Left lung (tissue), 10 donors: ENCODE data around the gene P2RY6. TPM values are rescaled to one million over a fixed set of nuclear protein-coding genes. Genes with fewer than 3 reads are reported as not detected.
A peak's percentile ranks its signal among the peaks of the same experiment; 100 is the strongest.

ENCODE experiments used
- ATAC-seq: fragments of 200-7000 bp; cut with Tn5 transposase; one replicate; pipeline ENCODE4 v1.9.1; 2020; ENCODE audit warnings: moderate library complexity
- DNase-seq, 4 donors: peaks; one replicate each; pipeline ENCODE4 v3.0.0-alpha.2; 2013 to 2020
- H3K27ac ChIP-seq, 2 donors: fragments of 200-600 bp; sonication (generic) in 1 of 2; one replicate each; pipeline versions ENCODE4 v1.5.0 to v1.8.0; 2020 to 2021
- H3K27me3 ChIP-seq, 2 donors: fragments of 200-600 bp; sonication (generic) in 1 of 2; one replicate each; pipeline versions ENCODE4 v1.5.0 to v1.8.0; 2020 to 2021
- H3K36me3 ChIP-seq, 2 donors: fragments of 200-600 bp; sonication (generic) in 1 of 2; one replicate each; pipeline versions ENCODE4 v1.5.0 to v1.8.0; 2020 to 2021
- H3K4me1 ChIP-seq, 2 donors: fragments of 200-600 bp; one replicate each; pipeline ENCODE4 v1.8.0; 2021
- H3K4me3 ChIP-seq, 2 donors: fragments of 200-600 bp; sonication (generic) in 1 of 2; one replicate each; pipeline versions ENCODE4 v1.5.0 to v1.8.0; 2020 to 2021; ENCODE audit warnings: mild to moderate bottlenecking in 1 of 2
- H3K9me3 ChIP-seq, 2 donors: fragments of 200-600 bp; sonication (generic) in 1 of 2; one replicate each; pipeline versions ENCODE4 v1.5.0 to v1.8.0; 2020 to 2021
- CTCF ChIP-seq, 2 donors: fragments of 200-600 bp; sonication (generic) in 1 of 2; IDR thresholded peaks; one replicate each; pipeline versions ENCODE4 v1.5.0 to v1.8.0; 2021; ENCODE audit warnings: antibody characterized with exemption in 2 of 2
- intact Hi-C, 2 donors: fragments of 100-400 bp; cut with DNase I; formaldehyde crosslinking; loops; one replicate each; pipeline versions ENCODE4 v1.11.2 to v1.14.2; 2022
- polyA plus RNA-seq, 6 donors: library from polyadenylated mRNA; unstranded; fragments of 120-200 nt; gene quantifications; one replicate each; pipeline ENCODE4 v1.2.1, GENCODE V29; 2013; ENCODE audit not compliant: insufficient read length in 6 of 6
- total RNA-seq, 2 donors: library from RNA; stranded (reverse); fragmentation: NEBNext Ultra II Directional; extraction: Animal tissue kit (Norgen Biotek cat#: 25700); gene quantifications; one replicate each; pipeline ENCODE4 v1.2.1, GENCODE V29; 2021
- donor health status: DM: no; HTN: yes; CAD: no.
- donor health status: DM: no; HTN: no; CAD: no.

P2RY6 gene
- total and polyA plus RNA-seq, 8 donors = 0.87 to 4.8 (median 1.9) TPM

GRCh38 chr11:73318501-73319011, 46.4 kb downstream of the P2RY6 start:
- H3K27ac ChIP-seq = peak overlapping the region; percentile 73 to 82
- H3K9me3 ChIP-seq = no peaks in the 10 kb centered on the region
- no peak overlapping the region for H3K4me3 ChIP-seq
- no peak for DNase-seq
- no peak for TF ChIP-seq CTCF (IDR thresholded peaks at IDR 0.05)
- H3K4me1 ChIP-seq = peaks cover 66 to 95% of the 10 kb centered on the region in 2 donors
- H3K36me3 ChIP-seq = no peaks in the 10 kb centered on the region
- intact Hi-C loops = no loop called here
- peak; percentile 56 for ATAC-seq
- no peaks in the 10 kb centered on the region for H3K27me3 ChIP-seq

DNA sequence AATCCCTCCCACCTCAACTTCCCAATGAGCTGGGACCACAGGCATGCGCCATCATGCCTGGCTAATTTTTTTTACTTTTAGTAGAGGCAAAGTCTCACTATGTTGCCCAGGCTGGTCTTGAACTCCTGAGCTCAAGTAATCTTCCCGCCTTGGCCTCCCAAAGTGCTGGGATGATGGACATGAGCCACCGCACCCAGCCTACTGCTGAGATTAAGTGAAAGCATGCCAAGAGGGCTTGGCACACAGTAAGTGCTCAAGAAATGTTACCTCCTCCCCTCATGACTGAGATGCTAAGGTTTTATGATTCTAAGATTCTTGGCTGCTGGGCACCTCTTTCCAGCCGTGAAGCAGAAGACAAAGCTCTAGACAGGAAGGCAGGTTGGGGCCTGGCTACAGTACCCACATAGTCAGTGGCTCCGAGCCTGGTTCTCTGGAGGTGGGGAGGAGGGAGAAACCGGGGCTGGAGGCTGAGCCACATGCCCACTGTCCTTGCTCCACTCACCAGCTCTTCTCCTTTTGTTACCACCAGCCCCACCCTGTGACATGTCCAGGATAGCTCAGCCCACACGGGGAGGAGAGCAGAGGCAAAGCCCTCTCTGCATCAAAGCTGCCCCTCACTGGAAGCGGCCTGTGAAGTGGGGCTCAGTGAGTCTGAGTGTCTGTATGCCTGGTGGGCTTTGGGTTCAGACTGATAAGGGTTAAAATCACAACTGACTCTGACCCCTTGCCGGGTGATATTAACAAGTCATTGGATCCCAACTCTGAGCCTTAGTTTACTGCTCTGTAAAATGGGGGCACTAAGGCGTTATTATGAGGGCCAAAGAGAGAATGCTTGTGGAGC, 48.8 kb downstream of the P2RY6 start:
- DNase-seq = no peak
- H3K36me3 ChIP-seq = no peaks in the 10 kb centered on the region
- no peaks in the 10 kb centered on the region for H3K9me3 ChIP-seq
- peak overlapping the region; percentile 18 to 83 for H3K27ac ChIP-seq
- H3K27me3 ChIP-seq = no peaks in the 10 kb centered on the region
- ATAC-seq = no peak
- intact Hi-C loops = no loop called here
- no peak overlapping the region for H3K4me3 ChIP-seq
- H3K4me1 ChIP-seq = peaks cover 66 to 87% of the 10 kb centered on the region in 2 donors
- no peak for TF ChIP-seq CTCF (IDR thresholded peaks at IDR 0.05)

DNA sequence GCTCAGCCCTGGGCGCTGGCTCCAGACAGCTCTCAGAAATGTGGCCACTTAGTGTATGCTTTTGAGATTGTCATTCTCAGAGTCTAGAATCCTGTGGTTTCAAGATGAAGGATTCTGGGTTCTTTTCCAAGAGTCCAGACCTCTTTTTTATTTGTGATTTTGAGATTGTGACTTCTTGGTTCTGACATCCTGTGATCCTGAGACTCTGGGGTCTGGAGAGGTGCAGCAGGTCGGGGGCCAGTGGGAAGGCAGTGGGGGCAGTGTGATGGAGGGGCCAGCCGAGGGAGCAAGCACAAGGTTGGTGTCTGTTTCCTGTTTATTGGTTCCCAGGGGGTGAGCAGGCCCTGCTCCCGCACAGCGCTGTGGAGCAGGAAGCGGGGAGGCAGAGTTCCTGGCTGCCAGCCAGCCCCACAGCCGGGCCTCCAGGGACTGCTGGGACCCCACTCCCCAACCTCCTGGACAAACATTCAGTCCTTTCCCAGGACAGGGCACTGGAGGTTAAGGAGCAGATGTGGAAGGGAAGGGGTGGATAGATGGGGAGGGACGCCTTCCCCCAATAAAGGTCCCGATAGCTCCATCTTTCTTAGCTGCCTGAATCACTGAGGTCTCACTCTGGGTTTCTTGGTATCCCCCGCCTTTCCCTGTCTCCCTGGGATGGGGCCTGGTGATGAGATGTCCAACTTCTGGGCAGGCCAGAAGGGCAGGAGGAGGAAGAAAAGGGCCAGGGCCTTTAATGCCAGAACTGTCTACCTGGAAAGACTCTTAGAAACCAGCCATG, 49.7 kb downstream of the P2RY6 start:
- TF ChIP-seq CTCF (IDR thresholded peaks at IDR 0.05) = no peak
- ATAC-seq (no peak), DNase-seq (peak in 2 of 4 donors; percentile 83 to 84)
- Histone ChIP-seq H3K4me1 (peaks cover 62 to 82% of the 10 kb centered on the region in 2 donors), H3K27ac (peak overlapping the region; percentile 53 to 83), H3K4me3 (no peak overlapping the region), H3K9me3 (no peaks in the 10 kb centered on the region), H3K36me3 (no peaks in the 10 kb centered on the region), H3K27me3 (no peaks in the 10 kb centered on the region)
- intact Hi-C loops = no loop called here

GRCh38 chr11:73322382-73323306, 50.5 kb downstream of the P2RY6 start:
- DNase-seq (no peak), ATAC-seq (no peak)
- Histone ChIP-seq H3K4me1 (peaks cover 54 to 82% of the 10 kb centered on the region in 2 donors), H3K36me3 (no peaks in the 10 kb centered on the region), H3K9me3 (no peaks in the 10 kb centered on the region), H3K27ac (peak overlapping the region; percentile 53 to 83), H3K27me3 (no peaks in the 10 kb centered on the region), H3K4me3 (no peak overlapping the region)
- intact Hi-C loops = no loop called here
- TF ChIP-seq CTCF (IDR thresholded peaks at IDR 0.05) = no peak
